ENCODE data around the gene ASTN2.

GRCh38 chr9:117461386-117461785 is 46.5 kb upstream of the ASTN2 start:
- no peak for TF ChIP-seq REST (IDR thresholded peaks at IDR 0.05; ENCODE audit: insufficient read depth in 1 of 2, low read depth in 2 of 2, low read length in 2 of 2)
- no peak for TF ChIP-seq POLR2AphosphoS5 (IDR thresholded peaks at IDR 0.05; ENCODE audit: low read depth, low read length)
- no peak for TF ChIP-seq TAF1 (IDR thresholded peaks at IDR 0.05; ENCODE audit: borderline replicate concordance, insufficient read depth, low read length)
- no peak for TF ChIP-seq SIN3A (IDR thresholded peaks at IDR 0.05; ENCODE audit: borderline replicate concordance, insufficient read depth, low read length)
- TF ChIP-seq FOXP2 (optimal IDR thresholded peaks at IDR 0.05; ENCODE audit: borderline replicate concordance, extremely low read depth, extremely low read length, insufficient read depth) = no peak

Measured in PFSK-1 (cell line).